ENCODE results near the gene IFNAR2. TPM values are rescaled to one million over a fixed set of nuclear protein-coding genes. Genes with fewer than 3 reads are reported as not detected.

IFNAR2 gene
- total RNA-seq, 6 donors from 2014 or later = 10.5 to 36.0 (median 22.3) TPM

DNA sequence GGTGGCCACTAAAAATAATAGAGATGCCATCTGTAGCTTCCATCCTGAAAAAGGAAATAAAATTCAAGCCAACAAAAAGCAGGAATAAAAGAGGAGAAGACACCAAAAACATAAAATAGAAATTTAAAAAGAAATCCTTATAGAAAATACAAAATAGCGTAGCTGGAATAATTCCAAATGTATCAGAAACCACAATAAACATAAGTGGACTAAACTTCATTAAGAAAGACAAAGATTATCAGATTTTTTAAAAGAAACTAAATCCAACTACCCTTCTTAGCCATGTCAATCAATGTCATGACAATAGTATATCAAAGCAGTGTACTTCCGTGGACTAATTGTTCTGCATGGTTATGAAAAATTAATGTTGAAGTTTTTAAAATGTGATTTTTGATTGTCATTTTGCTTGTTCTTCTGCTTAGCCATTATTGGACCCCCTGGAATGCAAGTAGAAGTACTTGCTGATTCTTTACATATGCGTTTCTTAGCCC lies 49.6 kb downstream of the IFNAR2 start:
- TF ChIP-seq POLR2AphosphoS5 (IDR thresholded peaks at IDR 0.05) (no peak), EP300 (IDR thresholded peaks at IDR 0.05) (no peak), POLR2A (IDR thresholded peaks at IDR 0.05) (no peak)
- TF ChIP-seq, protein P1, sequence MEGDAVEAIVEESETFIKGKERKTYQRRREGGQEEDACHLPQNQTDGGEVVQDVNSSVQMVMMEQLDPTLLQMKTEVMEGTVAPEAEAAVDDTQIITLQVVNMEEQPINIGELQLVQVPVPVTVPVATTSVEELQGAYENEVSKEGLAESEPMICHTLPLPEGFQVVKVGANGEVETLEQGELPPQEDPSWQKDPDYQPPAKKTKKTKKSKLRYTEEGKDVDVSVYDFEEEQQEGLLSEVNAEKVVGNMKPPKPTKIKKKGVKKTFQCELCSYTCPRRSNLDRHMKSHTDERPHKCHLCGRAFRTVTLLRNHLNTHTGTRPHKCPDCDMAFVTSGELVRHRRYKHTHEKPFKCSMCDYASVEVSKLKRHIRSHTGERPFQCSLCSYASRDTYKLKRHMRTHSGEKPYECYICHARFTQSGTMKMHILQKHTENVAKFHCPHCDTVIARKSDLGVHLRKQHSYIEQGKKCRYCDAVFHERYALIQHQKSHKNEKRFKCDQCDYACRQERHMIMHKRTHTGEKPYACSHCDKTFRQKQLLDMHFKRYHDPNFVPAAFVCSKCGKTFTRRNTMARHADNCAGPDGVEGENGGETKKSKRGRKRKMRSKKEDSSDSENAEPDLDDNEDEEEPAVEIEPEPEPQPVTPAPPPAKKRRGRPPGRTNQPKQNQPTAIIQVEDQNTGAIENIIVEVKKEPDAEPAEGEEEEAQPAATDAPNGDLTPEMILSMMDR (IDR thresholded peaks at IDR 0.05) = no peak
- WGBS, 2 donors = 94 to 96% methylated on average over 3 of the region's 3 CpGs
- H3K36me3 ChIP-seq = peaks cover 22 to 94% (median 46%) of the 10 kb centered on the region in 4 donors

More for the DNA sequence above, 49.6 kb downstream of the IFNAR2 start:
- Histone ChIP-seq H3K27me3 (no peaks in the 10 kb centered on the region), H3K27ac (no peak overlapping the region), H3K9me3 (peaks cover 0 to 4% (median 0%) of the 10 kb centered on the region in 4 donors), H3K4me3 (no peak overlapping the region), H3K4me1 (no peaks in the 10 kb centered on the region)
- no peak for DNase-seq
- ATAC-seq (ENCODE audit: low FRiP score in 2 of 2) = no peak

Other genes with a start within 250 kb of the IFNAR2 start
- not detected for gene OLIG2, start 204.0 kb upstream of the IFNAR2 start, total RNA-seq
- gene OLIG1, start 159.8 kb upstream of the IFNAR2 start, total RNA-seq = 1 to 10 TPM in 3 of 6 donors, under 1 TPM in 2, not detected in 1; 0.54 to 3.2 (median 2.0) TPM
- gene IL10RB, start 36.4 kb downstream of the IFNAR2 start, total RNA-seq = 10 to 100 TPM; 11.5 to 49.2 (median 41.0) TPM
- gene IFNAR1, start 95.0 kb downstream of the IFNAR2 start, total RNA-seq = 10 to 100 TPM; 17.1 to 68.5 (median 36.0) TPM
- 10 to 100 TPM; 35.6 to 89.8 (median 62.0) TPM for gene IFNGR2, start 173.5 kb downstream of the IFNAR2 start, total RNA-seq